HG02610 (cell line): ENCODE measurements around the gene ALG2.

ENCODE experiments used
- ATAC-seq: cut with Tn5 transposase; IDR thresholded peaks from one replicate; pipeline ENCODE4 v1.9.1; 2021; ENCODE audit warnings: mild to moderate bottlenecking, moderate library complexity; ENCODE audit not compliant: unreplicated experiment

The ALG2 gene

GRCh38 chr9:99177576-99178366, 44.0 kb downstream of the ALG2 start:
- no peak for ATAC-seq

GRCh38 chr9:99176527-99177013, 45.2 kb downstream of the ALG2 start:
- ATAC-seq: no peak

DNA sequence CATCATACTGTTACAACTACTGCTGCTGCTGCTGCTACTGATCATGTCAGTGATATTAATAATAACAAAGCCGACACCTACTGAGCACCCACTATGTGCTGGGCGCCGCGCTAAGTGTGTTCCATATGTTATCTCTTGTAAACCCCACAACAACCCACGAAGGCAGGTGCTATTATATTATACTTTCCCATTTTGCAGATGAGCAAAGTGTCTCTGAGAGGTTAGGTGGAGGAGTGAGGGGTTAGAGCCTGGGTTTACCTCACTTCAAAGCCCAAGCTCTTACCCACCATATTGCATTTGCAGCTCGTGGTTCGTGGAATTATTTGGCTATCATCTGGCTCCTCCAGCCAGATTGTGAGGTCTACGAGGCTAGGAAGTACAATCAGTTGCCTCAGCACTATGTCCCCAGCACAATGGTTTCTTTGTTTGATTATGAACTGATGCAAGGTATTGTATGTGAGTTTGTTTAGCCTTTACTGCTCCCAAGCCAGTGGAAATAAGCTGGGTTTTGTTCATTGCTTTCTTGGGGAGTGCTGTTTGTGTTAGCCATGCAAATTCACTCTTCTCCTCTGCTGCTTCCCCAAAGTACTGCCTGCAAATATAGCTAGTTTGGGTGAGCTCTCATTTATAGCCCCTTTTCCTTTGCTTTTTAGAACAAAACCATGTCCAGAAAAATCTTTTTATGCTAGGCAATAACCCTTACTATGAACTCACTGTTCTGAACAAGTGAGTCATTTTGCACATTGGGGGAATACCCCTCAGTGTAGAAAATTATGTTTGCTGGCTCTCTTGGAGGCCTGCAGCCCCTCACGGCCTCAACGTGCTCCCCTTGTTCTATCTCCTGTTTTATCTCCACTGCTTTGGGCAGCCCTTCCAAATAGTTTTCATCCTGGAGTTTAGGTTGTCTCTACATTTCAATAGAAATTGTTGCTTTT, 47.9 kb downstream of the ALG2 start:
- peak; percentile 70 for ATAC-seq

DNA sequence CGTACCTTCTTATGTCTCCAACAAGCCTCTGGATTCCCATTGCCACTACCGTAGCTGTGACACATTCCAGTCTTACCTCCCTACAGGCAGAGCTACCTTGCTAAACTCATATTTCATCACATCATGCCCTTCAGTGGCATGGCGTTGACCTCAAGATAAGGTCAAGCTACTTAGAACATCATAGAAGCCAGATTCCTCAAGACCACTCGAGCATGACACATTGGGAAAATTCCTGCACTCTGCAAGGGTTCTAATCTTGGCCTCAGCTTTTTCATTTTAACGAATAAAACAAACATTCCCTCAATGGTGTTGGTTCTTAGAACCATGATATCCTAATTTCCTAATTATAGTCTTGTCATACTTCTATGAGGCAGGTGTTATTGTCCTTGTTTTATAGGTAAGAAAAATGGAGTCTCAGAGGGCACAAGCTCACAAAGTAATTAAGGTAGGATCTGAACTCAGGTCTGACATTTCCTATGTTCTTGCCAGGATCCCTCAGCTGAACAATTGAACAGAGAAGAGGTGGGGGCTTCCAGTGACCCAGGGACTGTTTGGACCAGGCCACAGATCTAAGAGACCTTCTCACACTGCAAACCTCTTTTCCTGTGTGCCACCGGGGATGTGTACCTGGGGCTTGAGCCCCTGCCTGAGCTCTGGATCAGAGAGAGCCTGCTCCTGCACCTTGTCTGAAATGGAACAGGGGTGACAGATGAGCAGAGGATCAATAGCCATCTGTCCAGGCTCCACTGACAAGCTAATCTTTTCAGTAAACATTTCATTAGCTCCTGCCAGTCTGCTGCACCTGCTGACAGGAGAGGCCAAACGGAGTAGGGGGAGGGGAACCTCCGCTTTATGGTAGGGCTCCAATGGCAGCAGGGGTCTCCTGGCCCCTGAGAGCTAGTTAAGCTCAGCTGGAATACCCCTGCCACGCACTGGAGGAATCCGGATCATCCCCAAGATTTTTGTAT, 49.3 kb downstream of the ALG2 start:
- no peak for ATAC-seq

- ATAC-seq: no peak
These were observed 50.3 kb downstream of the ALG2 start for GRCh38 chr9:99171225-99172123.

DNA sequence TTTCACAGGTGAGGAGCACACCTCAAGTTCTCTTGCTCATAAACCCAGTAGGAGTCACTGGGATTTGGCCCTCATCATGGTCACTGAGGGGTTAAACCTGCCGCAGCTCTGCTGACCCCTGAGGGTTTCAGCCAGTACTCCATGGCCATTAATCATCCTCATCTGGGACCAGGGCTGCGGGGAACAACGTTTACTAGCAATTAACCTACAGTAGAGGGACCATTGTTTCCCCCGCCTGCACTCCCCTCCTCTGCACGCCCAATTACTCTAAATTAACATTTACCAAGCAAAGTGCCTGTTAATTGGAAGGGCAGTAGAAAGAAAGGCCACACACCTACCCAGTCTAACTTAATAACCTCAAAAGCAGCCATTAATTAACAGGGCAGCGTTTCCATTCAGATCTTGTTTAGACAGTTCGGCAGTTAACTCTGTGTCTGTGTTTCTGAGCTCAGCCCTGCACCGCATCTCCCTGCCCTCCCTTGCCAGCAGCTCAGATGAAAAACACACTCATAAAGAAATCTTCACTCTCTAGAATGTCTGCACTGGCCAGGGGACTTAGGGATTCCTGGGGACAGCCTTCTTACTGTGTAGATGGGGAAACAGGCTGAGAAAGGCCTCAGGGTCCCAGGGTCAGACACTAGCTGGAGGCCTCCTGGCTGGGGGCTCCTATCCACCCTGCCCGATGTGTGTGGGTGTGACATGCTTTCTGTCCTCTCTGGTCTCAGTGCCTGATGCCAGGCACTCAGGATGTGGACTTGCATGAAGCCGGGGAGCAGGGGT, 51.6 kb downstream of the ALG2 start:
- ATAC-seq: no peak

GRCh38 chr9:99169086-99169485, 52.7 kb downstream of the ALG2 start:
- no peak for ATAC-seq

DNA sequence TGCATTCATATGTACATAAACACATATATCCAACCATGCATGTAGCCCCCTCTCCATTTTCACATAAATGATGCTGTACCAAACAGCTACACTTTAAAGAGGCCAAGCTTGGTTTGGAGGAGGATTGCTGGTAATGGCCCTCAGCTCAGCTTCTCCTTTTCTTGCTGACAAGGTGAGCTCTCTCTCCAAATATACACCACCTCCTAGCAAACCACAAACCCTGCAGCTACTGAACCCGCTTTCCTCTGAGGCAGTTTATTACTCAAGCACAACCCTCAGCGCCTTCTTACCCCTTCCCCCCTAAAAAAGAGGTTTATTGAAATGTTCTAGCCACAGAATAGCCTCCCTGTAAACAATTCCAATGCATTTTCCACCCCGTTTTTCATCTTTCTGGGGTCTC, 54.0 kb downstream of the ALG2 start:
- ATAC-seq: peak; percentile 51

- ATAC-seq: no peak
These were observed 54.6 kb downstream of the ALG2 start for GRCh38 chr9:99167119-99167518.
